ENCODE data around the gene CAPN7. TPM values are rescaled to one million over a fixed set of nuclear protein-coding genes. Genes with fewer than 3 reads are reported as not detected.

CAPN7 gene
- total RNA-seq, 4 donors from 2014 or later = 44.0 to 80.5 (median 49.1) TPM

GRCh38 chr3:15299036-15299435 is 93.0 kb downstream of the CAPN7 start:
- DNase-seq (ENCODE audit: low spot score in 2 of 2) = peak in 1 of 2 donors; percentile 82
- intact Hi-C loops (cut with DNase I; ENCODE audit: low total_unique reads) = no loop called here
- H3K4me3 ChIP-seq (ENCODE audit: low read depth, poor library complexity, severe bottlenecking) = no peak overlapping the region
- 44 to 53% methylated on average over 3 of the region's 3 CpGs for WGBS, 2 donors
- TF ChIP-seq, protein P1, sequence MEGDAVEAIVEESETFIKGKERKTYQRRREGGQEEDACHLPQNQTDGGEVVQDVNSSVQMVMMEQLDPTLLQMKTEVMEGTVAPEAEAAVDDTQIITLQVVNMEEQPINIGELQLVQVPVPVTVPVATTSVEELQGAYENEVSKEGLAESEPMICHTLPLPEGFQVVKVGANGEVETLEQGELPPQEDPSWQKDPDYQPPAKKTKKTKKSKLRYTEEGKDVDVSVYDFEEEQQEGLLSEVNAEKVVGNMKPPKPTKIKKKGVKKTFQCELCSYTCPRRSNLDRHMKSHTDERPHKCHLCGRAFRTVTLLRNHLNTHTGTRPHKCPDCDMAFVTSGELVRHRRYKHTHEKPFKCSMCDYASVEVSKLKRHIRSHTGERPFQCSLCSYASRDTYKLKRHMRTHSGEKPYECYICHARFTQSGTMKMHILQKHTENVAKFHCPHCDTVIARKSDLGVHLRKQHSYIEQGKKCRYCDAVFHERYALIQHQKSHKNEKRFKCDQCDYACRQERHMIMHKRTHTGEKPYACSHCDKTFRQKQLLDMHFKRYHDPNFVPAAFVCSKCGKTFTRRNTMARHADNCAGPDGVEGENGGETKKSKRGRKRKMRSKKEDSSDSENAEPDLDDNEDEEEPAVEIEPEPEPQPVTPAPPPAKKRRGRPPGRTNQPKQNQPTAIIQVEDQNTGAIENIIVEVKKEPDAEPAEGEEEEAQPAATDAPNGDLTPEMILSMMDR (IDR thresholded peaks at IDR 0.05) = no peak
- TF ChIP-seq POLR2A (IDR thresholded peaks at IDR 0.05) = no peak

DNA sequence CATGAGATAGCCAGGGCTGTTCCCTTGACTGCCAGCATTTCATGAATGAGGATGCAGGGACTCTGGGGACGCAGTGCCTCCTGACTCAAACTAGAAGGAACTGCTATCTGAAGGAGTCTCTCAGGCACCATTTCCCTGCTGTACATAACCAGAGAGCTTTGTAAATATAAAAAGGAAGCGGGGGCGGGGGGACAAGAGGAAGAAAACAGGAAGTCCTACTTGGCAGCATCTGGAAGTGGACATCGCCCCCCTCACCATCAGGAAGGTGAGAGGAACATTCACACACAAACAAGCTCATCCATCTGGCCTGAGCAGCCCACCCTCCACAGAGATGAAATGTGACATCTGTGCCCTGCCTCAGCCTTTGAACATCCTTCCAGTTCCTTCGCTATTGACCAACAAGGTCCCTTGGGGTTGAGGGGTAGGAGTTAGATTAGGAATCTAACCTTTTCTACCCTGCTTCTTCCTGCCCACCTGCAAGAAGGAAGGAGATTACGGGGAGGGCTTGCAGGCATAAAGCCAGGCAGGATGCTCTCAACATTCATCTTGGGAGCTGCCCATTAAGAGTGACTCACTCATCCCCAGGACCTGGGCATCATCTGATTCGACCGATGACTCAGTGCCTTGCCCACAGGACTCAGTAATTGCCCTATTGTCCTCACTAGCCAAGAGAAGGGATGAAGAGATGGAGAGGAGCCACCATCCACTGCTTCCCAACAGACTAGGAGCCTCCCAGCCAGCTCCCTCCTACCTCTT is 94.5 kb downstream of the CAPN7 start:
- 53 to 55% methylated on average over 8 of the region's 8 CpGs for WGBS, 2 donors
- TF ChIP-seq, protein P1 (IDR thresholded peaks at IDR 0.05) = no peak
- TF ChIP-seq POLR2A (IDR thresholded peaks at IDR 0.05) = no peak
- intact Hi-C loops (cut with DNase I; ENCODE audit: low total_unique reads) = no loop called here
- H3K4me3 ChIP-seq (ENCODE audit: low read depth, poor library complexity, severe bottlenecking) = no peak overlapping the region
- peak; percentile 57 to 89 for DNase-seq (ENCODE audit: low spot score in 2 of 2)

DNA sequence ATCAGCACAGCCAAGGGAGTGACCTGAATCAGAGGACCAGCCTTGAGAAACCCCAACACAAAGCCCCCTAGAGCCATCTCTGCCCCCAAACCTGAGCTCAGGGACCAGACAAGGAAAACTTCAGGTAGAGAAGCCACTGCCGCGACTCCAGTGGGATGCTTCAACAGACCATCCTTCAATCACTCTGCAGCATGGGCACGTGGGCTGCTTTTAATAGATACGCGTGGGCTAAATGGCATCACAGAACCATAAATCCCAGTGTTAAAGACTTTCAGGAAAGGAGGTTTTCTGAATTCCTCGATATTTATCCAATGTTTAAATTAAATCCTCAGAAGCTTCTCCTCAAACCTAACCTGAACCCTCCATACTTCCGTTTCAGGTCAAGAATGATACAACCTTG is 95.7 kb downstream of the CAPN7 start:
- H3K4me3 ChIP-seq (ENCODE audit: low read depth, poor library complexity, severe bottlenecking) = no peak overlapping the region
- no peak for TF ChIP-seq POLR2A (IDR thresholded peaks at IDR 0.05)
- TF ChIP-seq, protein P1 (IDR thresholded peaks at IDR 0.05) = no peak
- DNase-seq (ENCODE audit: low spot score in 2 of 2) = no peak
- intact Hi-C loops (cut with DNase I; ENCODE audit: low total_unique reads) = no loop called here
- WGBS, 2 donors = 92 to 95% methylated on average over 7 of the region's 7 CpGs

Other genes starting within 250 kb of the CAPN7 start
- gene MRPS25, start 140.9 kb upstream of the CAPN7 start, total RNA-seq = 10 to 100 TPM; 21.7 to 35.7 (median 30.0) TPM
- gene RBSN, start 107.1 kb upstream of the CAPN7 start, total RNA-seq = 10 to 100 TPM; 23.5 to 28.7 (median 28.0) TPM
- 10 to 100 TPM; 10.7 to 30.3 (median 18.5) TPM for gene SH3BP5, start 126.3 kb downstream of the CAPN7 start, total RNA-seq
- gene METTL6, start 221.3 kb downstream of the CAPN7 start, total RNA-seq = 10 to 100 TPM in 1 of 4 donors, 1 to 10 TPM in 3; 4.9 to 15.2 (median 7.9) TPM
- gene EAF1, start 221.4 kb downstream of the CAPN7 start, total RNA-seq = 10 to 100 TPM; 18.3 to 35.5 (median 28.2) TPM

All from lower leg skin (tissue), 4 donors.